DND-41 (cell line): ENCODE measurements around the gene MAP2K5.

Source experiments
- EZH2 ChIP-seq: IDR thresholded peaks from 3 replicates; pipeline ENCODE4 v1.6.1; 2012; ENCODE audit warnings: borderline replicate concordance, low read depth, mild to moderate bottlenecking, moderate library complexity, low read length, inconsistent platforms; ENCODE audit not compliant: severe bottlenecking
- TF ChIP-seq, protein P1 (sequence below): IDR thresholded peaks from 2 replicates; pipeline ENCODE4 v1.5.1; 2012; ENCODE audit warnings: borderline replicate concordance, low read length, moderate library complexity, mild to moderate bottlenecking; ENCODE audit not compliant: poor library complexity, severe bottlenecking; ENCODE audit errors: extremely low read depth

DNA sequence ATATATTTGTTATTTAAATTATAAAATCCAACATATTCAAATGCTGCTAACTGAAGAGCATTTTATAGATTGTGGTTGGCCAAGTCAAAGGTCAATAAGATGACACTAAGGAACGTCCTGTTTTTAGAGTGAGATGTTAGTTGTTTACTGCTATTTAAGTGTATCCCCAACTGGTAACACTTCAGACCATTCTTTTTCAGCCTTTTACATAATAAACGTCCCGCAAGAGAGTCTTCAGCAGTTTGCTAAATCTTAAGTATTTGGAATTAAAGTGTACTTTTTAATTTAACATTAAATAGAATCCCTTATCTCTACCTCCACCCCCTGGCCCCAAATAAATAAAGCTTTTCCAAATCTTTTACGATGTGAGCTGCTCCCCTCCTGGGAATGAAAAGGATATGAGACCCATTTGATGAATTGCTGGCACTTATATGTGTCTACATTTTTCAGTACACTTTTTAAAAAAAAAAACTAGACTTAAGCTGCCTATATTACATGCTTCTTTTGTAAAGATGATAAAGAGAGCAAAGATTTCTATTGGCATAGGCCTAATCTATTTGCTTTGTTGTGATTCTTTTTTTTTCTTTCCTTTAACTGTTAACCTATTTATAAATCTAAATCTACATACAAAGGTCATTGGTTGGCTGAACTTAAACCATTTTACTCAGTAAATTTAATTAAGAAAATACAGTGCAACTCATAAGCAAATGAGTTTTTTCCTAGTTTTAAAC is 181.0 kb downstream of the MAP2K5 start:
- no peak for TF ChIP-seq EZH2
- TF ChIP-seq, protein P1, sequence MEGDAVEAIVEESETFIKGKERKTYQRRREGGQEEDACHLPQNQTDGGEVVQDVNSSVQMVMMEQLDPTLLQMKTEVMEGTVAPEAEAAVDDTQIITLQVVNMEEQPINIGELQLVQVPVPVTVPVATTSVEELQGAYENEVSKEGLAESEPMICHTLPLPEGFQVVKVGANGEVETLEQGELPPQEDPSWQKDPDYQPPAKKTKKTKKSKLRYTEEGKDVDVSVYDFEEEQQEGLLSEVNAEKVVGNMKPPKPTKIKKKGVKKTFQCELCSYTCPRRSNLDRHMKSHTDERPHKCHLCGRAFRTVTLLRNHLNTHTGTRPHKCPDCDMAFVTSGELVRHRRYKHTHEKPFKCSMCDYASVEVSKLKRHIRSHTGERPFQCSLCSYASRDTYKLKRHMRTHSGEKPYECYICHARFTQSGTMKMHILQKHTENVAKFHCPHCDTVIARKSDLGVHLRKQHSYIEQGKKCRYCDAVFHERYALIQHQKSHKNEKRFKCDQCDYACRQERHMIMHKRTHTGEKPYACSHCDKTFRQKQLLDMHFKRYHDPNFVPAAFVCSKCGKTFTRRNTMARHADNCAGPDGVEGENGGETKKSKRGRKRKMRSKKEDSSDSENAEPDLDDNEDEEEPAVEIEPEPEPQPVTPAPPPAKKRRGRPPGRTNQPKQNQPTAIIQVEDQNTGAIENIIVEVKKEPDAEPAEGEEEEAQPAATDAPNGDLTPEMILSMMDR: no peak
